LoVo (cell line): ENCODE results near the gene ATP11A.
"Not testable (repeated sequence)": the region's sequence is repeated elsewhere in the genome, so short reads cannot be mapped to it uniquely, and the experiment has no call there.

Experiments
- DNase-seq: peaks from one replicate; pipeline ENCODE4 v3.0.0-alpha.2; 2016; ENCODE audit warnings: low spot score

Gene ATP11A

DNA sequence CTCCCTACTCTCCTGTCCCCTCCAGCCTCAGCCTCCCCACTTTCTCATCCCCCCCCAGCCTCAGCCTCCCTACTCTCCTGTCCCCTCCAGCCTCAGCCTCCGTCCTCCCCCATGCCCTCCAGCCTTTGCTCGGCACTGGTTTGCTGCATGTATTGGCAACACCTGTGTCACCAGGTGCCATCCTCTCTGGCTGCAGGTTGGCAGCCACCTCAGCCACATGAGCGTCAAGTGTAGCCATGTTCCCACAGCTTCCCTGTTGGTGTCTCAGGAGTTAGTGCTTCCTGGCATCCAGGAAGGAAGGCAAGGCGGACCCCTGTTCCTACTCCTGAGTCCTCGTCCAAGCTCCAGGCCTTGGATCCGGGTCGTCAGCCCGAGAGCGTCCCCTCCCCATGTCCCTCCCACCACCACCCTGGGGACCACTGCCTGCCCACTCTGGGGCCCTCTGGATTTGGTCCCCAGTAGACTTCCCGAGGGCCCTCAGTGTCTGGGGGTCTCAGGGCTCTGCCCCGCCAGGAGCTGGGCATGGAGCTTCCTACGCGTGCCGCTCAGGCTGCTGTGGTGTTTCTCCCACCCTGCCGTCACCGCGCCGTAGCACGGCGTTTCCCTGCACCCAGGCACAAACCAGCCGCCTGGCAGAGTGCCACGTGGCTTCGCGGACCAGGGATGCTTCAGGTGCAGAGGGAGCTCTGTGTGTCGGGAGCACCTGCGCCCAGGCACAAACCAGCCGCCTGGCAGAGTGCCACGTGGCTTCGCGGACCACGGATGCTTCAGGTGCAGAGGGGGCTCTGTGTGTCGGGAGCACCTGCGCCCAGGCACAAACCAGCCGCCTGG is 150.8 kb downstream of the ATP11A start:
- DNase-seq = no peak

DNA sequence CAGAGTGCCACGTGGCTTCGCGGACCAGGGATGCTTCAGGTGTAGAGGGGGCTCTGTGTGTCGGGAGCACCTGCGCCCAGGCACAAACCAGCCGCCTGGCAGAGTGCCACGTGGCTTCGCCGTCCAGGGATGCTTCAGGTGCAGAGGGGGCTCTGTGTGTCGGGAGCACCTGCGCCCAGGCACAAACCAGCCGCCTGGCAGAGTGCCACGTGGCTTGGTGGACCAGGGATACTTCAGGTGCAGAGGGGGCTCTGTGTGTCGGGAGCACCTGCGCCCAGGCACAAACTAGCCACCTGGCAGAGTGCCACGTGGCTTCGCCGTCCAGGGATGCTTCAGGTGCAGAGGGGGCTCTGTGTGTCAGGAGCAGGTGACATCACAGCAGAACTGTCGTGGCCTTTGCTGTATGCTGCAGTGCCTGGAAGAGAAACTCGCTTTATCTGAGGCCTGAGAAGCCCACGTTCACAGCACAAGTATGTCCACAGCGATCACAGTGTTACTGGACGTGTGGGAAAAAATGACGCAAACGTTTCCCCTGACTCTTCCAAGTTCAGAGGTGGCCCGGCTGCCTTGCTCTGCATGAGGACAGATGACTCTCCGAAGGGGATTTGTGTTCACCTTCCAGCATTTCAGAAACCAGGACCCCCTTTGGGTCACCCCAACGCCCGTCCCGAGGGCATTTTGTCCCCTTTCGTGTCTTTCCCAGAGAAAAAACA is 151.6 kb downstream of the ATP11A start:
- DNase-seq = not testable (repeated sequence)

DNA sequence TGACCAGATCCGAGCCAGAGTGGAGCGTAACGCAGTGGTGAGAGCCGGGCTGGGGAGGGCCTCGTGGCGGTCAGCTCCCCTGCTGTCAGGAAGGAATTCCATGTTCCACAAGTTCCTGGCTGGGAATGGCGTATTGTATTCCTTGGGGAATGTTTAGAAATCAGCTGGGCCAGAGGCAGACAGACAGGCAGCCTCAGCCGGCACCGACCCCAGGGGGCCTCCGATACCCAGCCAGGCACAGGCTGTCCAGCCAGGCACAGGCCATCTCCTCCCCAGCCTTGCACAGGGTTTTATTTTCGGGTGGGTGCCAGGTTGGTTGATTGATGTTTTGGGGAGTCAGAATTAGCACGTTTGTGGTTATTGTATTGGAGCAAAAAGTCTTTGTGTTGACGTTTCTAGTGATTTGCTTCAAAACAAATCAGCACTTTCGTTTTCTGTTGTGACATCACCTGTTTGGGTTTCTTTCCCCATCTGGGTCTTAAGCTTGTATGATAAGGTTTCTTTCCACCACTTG is 152.6 kb downstream of the ATP11A start:
- DNase-seq = no peak

DNA sequence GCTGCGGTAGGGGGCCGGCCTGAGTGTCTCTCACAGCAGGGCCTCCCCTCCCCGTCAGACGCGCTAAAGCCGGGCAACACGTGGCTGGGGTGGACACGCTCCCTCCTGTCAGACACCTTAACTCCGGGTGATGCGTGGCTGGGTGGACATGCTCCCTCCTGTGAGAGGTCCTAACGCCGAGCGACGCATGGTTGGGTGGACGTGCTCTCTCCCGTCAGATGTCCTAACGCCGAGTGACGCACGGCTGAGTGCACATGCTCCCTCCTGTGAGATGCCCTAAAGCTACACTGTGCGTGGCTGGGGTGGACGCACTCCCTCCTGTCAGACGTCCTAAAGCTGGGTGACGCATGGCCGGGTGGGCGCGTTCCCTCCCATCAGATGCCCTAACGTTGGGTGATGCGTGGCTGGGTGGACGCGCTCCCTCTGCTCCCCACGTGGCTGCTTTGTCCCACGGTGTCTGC is 153.1 kb downstream of the ATP11A start:
- no peak for DNase-seq

DNA sequence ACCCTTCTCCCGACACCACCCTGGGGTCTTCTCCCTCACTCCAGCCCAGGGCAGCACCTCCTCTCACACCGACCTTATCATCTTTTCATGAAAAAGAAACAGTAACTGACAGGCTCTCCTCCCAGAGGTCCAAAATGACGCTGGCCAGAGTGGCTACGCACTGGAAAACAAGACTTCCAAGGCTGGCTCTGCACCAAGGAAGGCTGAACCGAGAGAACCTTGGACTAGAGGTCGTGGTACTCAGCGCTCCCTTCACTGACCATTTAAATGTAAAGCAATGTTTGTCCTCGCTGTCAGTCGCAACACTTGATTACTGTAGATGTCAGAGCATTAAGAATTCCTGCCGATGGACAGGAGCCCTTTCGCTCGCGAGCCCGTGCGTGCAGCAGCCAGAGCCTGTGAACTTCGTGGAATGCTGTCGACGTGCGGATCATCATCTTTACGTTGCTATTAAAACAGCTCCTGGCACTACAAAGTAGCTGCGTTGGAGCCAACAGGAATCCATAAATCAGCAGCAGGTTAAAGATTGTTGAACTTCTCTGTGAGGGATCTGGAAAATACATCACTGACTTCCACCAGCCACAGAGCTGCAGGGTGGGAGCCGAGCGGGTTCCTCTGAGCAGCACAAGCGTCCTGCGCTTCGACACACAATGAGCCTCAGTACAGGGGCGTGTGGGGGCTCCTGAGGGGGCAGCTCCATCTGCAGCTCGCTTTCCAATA is 153.7 kb downstream of the ATP11A start:
- DNase-seq = no peak

DNA sequence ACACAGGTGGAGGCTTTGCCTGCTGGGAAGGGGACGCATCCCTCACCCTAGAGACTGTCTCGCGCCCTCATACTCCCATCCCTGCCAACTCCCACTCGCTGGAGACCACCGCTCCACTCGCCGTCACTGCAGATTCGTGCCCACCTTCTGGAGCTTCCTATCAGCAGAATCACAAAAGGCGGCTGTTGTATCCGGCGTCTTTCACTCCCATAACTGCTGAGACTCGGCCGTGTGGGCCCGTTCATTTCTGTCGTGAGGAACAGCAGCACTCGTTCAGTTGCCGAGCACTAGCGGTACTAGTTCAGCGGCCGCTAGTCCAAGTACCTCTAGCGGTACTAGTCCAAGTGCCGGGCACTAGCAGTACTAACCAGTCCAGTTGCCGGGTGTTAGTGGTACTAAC is 154.6 kb downstream of the ATP11A start:
- no peak for DNase-seq

DNA sequence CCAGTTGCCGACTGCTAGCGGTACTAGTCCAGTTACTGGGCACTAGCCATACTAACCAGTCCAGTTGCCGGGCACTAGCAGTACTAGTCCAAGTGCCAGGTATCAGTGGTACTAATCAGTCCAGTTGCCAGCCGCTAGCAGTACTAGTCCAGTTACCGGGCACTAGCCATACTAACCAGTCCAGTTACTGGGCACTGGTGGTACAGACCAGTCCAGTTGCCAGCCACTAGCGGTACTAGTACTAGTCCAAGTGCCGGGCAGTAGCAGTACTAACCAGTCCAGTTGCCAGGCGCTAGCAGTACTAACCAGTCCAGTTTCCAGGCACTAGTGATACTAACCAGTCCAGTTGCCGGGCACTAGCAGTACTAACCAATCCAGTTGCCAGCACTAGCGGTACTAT is 155.0 kb downstream of the ATP11A start:
- no peak for DNase-seq

DNA sequence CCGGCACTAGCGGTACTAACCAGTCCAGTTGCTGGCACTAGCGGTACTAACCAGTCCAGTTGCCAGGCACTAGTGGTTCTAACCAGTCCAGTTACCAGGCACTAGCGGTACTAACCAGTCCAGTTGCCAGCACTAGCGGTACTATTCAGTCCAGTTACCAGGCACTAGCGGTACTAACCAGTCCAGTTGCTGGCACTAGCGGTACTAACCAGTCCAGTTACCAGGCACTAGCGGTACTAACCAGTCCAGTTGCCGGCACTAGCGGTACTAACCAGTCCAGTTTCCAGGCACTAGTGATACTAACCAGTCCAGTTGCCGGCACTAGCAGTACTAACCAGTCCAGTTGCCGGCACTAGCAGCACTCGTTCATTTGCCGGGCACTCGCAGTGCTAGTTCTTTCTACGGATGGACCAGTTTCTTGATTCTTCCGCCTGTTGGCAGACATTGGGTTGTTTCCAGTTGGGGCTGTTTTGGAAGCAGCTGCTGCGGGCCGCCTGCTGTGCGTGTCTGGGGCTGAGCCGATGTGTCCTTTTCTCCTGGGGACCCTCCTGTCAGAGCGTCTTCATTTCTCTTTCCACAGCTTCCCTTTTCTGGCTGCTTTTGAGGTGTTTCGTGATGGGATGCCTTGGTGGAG is 155.8 kb downstream of the ATP11A start:
- DNase-seq = no peak

DNA sequence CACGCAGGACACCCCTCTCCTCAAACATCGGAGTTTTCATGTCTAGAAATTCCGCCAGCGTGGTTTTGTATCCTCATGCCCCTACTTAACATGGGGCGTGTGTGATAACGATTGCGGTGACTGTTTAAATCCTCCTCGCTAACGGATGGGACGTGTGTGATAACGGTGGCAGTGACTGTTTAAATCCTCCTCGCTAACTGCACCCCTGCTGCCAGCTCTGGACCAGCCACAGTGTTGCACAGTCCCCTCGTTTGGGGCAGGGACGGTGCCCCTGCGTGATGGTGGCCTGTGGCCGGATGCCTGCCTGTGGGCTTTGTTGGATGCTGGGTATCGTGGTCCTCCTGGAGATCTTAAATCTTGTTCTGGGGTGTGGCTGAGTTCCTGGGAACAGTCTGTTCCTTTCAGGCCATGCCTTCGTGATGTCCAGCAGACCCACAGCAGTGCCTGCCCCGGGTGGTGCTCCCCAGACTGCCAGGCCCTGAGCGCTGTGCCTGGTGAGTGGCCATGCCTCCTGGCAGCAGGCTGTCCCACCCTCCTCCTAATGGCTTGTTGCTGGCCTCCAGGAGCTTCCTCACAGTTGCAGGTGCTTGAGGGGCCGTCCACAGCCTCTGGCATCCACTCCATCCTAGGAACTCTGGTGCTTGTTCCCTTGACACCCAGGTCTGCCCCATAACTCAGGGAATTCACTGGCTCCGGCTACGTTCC is 156.7 kb downstream of the ATP11A start:
- DNase-seq = no peak

DNA sequence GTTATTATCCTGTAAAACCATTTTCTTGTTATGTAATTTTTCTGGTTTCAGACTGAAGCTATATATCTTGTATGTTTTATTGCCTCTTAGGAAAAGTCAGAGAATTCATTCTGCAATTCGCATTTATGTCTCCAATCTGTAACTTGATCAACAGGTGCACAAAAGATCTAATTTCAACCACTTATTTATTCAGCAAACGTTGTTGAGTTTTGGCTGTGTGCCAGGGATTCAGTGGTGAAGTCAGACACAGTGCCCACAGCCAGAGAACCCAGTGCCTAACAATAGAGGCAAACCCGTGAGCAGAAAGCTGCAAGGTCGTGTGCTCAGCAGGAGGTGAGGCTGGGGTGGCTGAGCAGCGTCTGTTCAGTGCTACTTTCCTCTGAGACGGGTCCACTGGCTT is 159.7 kb downstream of the ATP11A start:
- DNase-seq = no peak

DNA sequence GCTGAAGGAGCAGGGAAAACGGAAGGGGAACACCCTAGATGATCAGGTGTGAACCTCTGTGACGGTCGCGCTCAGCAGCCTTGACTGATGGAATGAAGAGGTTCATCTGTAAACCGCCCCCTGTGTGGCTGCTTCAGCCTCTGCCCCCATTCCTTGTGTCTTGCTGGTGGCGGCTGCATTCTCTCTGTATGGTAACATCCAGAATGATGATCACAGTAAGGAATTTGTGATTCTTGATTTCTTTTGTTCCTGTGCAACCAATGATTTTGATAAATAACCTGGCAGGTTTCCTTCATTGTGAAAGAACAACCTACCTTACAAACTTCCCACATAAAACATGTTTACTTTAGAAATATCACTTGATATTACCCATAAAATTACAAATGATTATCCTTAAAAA is 160.4 kb downstream of the ATP11A start:
- no peak for DNase-seq

DNA sequence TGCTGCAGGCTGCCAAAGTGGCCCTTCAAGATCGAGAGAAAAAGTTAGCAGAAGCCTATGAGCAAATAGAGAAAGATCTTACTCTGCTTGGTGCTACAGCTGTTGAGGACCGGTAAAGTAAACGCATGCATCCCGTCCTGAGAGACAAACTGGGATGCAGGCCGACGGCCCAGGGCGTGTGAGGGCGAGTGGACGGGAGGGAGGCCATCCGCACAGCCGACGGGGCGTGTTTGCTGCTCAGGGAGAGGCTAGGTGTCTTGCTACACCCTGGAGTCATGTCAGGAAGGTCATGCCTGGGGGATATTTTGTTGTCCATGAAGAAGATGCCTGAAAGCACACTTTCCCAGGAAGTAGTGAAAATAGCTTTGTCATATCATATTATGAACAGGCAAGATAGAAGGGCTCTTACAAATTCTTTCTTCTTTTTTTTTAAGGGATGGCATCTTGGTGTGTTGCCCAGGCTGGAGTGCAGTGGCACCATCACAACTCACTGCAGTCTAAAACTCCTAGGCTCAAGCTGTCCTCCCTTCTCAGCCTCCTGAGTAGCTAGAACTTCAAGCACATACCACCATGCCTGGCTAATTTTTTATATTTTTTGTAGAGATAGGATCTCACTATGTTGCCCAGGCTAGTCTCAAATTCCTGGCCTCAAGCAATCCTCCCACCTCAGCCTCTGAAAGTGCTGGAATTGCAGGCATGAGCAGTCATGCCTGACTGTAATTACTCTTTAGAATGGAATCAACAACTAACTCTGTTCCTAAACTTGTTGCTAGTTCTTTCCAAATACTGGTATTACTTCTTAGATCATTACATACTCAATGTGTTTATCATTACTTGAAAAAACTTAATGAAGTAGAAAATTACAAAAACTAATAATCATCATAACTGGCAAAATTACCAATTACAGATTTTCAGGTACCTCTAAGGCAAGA is 161.5 kb downstream of the ATP11A start:
- DNase-seq = no peak

DNA sequence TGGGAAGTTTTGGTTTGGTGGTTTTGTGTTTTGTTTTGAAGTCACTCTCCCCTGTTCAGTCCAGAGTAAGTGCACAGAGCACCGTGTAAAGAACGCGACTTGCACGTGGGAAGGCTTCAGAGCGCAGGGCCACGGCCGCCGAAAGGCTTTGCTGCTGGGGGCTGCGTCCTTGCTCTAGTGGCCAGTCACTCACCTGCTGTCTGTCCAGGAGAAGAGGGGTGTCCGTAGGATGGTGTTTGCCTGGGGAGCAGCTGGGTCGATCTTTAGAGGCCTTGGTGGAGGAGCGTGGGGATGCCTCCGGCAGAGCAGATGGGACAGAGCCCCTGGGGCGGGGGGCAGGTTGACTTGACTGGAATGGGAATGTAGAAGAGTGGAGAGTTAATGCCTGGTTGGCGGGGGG is 162.6 kb downstream of the ATP11A start:
- no peak for DNase-seq

DNA sequence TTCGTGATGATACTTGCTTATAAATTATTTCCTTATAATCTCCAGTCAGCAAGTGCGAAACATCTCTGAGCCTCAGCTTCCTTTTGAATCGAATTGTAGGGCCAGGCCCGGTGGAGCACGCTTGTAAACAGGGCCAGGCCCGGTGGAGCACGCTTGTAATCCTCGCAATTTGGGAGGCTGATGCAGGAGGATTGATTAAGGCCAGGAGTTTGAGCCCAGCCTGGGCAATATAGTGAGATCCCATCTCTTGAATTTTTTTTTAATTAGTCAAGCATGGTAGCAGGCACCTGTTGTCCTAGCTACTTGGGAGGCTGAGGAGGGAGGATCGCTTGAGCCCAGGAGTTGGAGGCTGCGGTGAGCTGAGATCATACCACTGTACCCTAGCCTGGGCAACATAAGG is 163.0 kb downstream of the ATP11A start:
- no peak for DNase-seq

DNA sequence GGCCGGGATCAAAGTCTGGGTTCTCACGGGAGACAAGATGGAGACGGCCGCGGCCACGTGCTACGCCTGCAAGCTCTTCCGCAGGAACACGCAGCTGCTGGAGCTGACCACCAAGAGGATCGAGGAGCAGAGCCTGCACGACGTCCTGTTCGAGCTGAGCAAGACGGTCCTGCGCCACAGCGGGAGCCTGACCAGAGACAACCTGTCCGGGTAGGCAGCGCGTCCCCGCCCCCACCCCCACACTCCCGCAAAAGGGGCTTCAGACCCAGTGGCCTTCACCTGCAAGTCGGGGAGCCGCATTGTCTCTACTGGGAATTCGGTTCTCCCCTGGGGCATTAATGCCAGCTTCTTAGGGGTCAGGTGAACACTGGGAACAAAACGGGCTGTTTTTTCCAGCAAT is 164.5 kb downstream of the ATP11A start:
- no peak for DNase-seq

DNA sequence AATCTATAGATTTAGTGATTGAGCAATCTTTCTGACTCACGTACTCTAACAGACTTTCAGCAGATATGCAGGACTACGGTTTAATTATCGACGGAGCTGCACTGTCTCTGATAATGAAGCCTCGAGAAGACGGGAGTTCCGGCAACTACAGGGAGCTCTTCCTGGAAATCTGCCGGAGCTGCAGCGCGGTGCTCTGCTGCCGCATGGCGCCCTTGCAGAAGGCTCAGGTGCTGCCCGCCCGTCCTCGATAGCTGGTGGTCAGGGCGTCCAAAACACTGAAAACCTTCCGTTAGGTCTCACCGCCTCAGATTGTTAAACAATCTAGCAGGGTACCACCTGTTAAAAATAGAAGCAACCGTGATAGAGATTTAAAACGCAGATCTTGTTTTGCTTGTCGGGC is 166.0 kb downstream of the ATP11A start:
- DNase-seq = no peak

DNA sequence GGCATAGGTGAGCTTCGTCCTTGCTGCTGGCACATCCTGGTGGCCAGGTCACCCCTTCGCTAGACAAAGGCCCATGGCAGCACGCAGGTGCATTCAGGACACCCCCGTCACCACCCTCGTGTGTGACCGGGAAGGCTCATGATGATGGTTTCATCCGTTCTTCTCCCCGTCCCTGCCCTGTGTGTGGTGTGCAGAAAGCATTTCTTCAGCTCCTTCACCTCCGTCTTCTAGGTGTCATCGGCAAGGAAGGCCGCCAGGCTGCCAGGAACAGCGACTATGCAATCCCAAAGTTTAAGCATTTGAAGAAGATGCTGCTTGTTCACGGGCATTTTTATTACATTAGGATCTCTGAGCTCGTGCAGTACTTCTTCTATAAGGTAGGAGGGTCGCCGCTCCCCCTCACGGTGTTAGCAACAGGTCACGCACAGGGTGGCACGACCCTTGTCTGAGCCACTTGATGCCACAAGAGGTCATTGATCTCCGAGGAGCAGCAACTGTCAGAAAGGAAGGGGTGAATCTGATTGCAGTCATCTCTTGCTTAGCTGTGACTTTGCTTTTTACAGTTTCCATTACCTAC is 168.2 kb downstream of the ATP11A start:
- no peak for DNase-seq

DNA sequence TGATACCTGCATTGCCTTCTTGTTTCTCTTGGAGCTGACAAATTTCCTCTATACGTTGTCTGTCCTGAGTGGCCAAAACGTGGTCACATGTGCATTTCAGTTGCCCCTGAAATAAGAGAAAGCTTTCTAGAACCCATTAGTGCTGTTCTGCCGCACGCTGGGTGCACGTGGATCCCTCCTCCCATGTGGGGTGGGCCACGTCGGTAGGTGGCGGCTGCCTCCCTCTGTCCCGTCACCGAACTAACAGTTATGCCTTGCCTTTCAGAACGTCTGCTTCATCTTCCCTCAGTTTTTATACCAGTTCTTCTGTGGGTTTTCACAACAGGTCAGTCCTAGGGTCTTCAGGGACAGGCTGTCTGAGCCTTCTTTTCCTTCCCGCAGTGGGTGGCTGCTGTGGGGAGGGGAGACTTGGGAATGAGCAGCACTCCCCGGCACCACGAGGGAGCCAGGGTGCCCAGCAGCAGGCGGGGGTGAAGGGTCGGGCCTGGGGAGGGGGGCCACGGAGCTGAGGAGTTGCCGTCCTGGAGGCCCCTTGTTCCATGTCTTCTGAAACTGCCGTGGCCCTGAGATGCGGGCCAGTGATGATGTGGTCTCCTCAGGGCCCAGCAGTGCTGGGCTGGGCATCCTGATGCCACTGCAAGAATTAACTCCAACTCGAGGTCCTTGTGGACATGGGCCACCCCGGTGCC is 169.4 kb downstream of the ATP11A start:
- no peak for DNase-seq

DNA sequence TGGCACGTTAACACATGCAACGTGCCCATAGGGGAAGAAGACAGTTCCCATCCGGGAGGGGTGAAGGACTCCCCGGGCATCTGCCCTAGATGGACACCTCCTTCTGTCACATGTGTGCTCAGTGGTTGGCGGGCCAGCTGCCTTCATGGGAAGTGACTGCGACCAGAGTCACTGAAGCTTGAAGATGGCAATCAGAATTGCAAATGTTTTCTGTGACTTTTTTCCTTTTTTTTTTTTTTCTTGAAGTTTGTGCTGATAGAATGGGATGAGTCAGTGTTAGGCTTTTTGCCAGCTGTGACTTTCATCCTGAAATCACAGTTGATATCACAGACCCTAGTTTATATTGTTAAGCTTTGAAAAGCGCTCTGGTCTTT is 170.0 kb downstream of the ATP11A start:
- DNase-seq = no peak
